ENCODE measurements around the gene MPHOSPH6.
A peak's percentile ranks its signal among the peaks of the same experiment; 100 is the strongest.
"Not testable (repeated sequence)": the region's sequence is repeated elsewhere in the genome, so short reads cannot be mapped to it uniquely, and the experiment has no call there.

MPHOSPH6 gene, protein sequence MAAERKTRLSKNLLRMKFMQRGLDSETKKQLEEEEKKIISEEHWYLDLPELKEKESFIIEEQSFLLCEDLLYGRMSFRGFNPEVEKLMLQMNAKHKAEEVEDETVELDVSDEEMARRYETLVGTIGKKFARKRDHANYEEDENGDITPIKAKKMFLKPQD

DNA sequence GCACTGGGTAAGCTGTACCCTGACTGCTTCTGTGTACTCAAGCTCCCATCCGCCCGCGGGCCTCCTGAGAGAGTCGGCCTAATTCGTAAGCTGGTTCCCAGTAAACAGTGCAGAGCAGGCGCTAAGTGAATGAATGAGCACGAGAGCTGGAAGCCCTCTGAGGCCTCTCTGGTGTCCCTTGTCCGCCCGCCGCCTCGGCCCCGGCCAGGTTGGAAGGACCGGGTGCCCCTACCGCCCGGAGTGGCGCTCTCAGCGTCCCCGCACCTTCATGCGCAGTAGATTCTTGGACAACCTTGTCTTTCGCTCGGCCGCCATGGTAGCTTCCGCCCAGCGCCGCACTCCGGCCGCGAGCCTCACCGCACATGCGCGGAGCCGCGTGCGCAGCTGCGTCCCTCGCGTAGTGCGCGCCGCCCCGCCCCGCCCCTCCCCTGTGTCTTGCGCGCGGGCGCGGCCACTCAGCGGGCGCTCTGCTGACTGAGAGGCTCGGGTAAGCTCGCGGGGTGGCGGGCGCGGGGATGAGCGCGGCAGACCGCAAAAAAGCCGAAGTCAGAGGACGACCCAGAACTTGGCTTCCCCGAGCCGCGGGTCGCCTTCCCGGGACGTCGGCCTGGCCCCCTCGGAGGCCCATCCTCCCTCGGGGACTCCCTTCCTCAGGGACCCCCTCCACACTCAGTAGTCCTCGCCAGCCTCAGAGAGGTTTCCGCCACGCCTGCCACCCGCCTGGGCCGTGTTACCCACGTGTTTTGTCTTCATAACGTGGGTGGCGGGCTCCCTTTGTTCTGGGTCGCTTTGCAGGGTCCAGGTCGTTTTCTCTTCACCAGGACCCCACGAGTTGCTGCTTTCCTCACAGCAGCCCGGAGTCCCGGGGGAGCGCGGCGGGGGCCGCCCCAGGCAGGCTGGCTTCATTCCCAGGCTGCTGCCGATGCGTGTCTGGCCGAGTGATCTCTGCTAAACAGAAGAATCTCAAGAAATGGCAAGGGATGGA is at the start of gene MPHOSPH6:
Gene MPHOSPH6, minus strand, starts transcription at position 364 of the 985 bp plus-strand sequence. Its CDS starts 49 bp downstream, at position 315.
- peak; percentile 85 for DNase-seq

DNA sequence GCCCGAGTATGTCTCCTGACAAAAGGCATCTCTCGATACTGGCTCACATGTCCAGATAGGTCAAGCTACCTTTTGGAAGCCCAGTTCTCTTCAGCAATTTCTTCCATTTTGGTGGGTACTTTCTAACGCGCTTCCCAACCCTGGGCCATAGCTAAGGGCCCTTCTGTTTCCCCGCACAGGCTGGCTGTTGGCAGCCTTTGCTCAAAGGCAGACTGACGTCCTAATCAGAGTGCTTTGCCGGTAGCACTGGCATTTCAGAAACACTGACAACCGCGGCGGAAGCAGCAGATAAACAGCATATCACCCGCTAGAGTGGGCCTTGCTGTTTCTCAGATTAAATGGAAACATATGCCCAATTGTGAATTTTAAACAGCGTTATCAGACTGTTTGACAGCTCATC is 49.3 kb upstream of the MPHOSPH6 start:
- DNase-seq: no peak

GRCh38 chr16:82209314-82209713 is 39.3 kb upstream of the MPHOSPH6 start:
- DNase-seq: not testable (repeated sequence)

GRCh38 chr16:82203198-82203597 is 33.2 kb upstream of the MPHOSPH6 start:
- DNase-seq: no peak

- no peak for DNase-seq
These were observed 31.9 kb upstream of the MPHOSPH6 start for GRCh38 chr16:82201926-82202325.

DNA sequence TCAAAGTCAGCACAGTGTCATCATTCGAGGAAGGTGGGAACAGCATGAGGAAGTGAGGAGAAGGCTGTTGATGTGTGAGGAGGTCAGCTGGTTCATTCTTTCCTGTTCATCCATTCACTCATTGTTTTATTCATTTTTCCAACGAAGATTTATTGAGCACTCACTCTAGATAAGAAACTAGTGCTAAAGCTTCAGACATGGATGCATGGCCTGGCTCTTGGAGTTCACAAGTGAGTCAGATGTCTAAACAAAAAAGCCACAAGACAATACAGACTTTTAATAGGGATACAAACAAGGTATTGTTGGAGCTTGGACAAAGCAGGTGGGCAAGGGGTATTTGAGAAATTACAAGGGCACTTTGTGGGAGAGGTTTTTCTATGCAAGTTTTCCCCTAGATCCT is 31.3 kb upstream of the MPHOSPH6 start:
- DNase-seq: no peak

DNA sequence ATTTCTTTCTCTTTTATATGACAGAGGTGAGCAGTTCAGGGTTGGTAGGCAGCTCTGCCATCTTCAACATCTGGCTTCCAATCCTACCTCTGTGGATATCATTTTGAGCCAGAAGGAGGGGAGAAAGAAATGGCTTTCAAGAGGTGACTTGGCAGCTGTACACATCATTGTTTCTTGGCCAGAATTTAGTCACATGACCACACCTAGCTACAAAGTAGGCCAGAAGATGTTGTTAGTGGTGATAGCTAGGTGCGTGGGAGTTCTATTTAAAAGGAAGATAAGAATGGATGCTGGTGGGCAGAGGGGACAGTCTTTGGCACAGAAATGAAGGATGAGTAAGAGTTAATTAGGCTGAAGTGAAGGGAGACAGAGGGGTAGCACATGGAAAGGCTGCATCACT is 29.2 kb upstream of the MPHOSPH6 start:
- no peak for DNase-seq

GRCh38 chr16:82197540-82198240 is 27.7 kb upstream of the MPHOSPH6 start:
- DNase-seq: no peak

DNA sequence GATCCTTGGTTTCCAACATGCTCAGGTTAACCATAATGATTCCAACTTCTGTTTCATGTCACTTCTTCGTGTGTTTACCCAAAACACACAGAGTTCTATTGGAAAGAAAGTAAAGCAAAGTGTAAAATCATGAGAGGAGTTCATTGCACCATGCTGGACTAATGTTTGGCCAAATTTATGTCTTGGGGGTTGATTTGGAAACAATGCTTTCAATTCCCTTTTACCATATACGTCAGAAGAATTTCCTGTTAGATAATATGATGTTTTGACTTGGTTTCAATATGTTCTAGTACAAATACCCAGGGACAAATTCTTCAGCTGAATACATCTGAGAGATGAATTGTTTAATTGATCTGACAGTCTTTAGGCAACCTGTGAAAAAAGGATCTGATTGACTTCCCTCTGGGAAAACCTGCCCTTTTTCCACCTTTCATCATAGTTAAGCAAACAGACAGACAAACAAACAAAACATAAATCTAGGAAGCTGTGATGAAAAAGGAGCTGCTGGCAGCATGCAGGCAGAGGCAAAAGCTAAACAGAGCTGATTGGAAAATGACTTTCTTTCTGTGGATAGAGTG is 26.0 kb upstream of the MPHOSPH6 start:
- no peak for DNase-seq

DNA sequence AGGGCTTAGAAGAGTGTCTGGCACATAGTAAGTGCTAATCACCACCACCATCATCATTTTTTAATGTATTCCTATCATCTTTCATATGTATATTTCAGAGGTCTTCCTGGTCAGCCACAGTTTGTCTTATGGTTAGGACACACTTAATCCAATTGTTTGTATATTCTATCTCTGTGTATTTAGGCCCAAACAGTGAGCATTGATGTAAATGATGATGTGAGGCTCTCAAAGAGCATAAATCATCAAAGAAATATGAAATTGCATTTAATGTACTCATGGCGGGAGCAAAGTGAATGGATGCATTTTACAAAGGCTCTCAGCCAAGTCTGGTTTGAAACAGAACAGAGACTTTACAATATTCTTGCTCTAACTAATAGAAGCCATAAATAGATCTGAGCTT is 24.1 kb upstream of the MPHOSPH6 start:
- no peak for DNase-seq

GRCh38 chr16:82192665-82193064 is 22.6 kb upstream of the MPHOSPH6 start:
- DNase-seq: no peak

DNA sequence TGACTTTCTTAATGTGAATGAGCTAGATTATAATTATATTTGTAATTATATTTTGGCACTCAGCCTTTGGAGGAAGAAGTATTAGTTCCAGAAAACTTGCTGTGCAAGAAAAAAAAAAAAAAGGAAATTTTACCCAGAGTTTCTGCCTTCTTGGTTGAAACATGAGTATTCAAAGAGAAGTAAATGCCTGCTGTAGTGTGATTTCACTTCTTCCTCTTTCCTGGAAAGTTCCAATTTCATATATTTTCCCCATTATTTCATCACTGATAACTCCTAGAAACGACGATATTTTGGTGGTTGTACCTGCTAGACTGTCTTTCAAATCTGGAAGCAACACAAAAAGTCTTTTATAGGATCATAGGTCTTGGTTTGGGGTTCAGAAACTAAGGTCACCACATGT is 20.4 kb upstream of the MPHOSPH6 start:
- DNase-seq: no peak

- no peak for DNase-seq
These were observed 17.8 kb upstream of the MPHOSPH6 start for GRCh38 chr16:82187829-82188228.

DNA sequence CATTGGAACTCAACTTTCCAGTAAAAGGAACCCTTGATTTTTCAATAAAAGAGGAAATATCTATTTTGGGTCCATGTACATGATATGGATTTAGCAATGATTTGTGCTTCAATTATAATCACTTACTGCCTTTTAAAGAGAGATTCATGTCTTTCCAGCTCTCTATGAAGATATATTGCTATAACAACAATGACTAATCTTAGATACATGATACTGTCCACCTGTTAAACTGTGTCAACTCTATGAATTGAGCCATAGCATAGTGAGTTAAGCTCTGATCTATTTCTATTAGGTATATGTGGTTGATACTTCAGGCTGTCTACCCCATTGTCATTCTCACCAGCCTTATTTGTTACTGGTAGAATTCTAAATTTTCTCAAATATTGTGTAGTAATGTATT is 15.0 kb upstream of the MPHOSPH6 start:
- DNase-seq: no peak

GRCh38 chr16:82184213-82184612 is 14.2 kb upstream of the MPHOSPH6 start:
- no peak for DNase-seq

GRCh38 chr16:82183004-82183397 is 13.0 kb upstream of the MPHOSPH6 start:
- no peak for DNase-seq

GRCh38 chr16:82182266-82183003 is 12.4 kb upstream of the MPHOSPH6 start:
- no peak for DNase-seq

DNA sequence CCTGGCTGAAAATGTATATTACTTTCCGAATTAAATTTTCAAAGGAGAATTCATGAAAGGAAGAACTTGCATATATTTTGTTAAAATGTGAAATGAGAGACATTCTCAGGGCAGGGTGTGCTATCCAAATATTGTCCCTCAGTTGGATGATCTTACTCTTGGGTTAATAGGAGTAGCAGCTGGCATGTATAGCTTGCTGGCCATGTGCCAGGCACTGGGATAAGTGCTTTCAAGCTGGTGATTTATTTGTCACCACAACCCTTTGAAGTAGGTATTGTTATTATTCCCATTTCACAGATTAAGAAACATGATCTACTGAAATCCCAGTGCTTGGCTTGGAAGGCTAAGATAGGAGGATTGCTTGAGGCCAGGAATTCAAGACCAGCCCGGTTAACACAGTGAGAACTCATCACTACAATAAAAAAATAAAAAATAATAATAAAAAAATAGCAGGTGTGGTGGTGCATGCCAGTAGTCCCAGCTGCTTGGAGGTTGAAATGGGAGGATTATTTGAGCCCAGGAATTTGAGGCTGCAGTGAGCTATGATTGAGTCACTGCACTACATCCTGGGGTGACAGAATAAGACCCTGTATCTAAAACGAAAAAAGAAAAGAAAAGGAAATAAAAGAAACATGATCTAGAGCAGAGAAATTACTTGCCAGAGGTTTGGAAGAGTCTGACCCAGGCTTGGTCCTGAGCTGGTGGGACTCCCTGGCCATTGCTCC is 11.6 kb upstream of the MPHOSPH6 start:
- DNase-seq: no peak

GRCh38 chr16:82178352-82178751 is 8.3 kb upstream of the MPHOSPH6 start:
- no peak for DNase-seq

DNA sequence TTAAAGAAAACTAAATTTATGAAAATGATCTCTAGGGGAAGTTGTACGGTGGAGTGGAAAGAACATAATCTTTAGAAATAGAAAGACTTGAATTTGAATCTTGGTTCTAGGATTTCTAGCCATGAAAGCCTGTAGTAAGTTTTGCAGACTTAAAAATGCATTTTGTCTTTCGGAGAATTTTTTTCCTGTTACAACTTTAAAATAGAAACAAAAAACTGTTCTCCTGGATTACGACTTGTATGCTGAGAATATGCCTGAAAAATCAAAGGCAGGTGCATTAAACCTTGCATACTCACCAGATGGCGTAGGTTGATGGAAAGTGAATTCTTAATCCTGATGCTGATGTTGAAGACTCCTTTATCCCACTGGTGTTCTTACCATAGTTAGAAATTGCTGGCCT is 7.5 kb upstream of the MPHOSPH6 start:
- no peak for DNase-seq

- DNase-seq: no peak
These were observed 6.2 kb upstream of the MPHOSPH6 start for GRCh38 chr16:82176204-82176603.

GRCh38 chr16:82175627-82176026 is 5.6 kb upstream of the MPHOSPH6 start:
- no peak for DNase-seq

Data from activated CD4-positive, alpha-beta T cell treated with anti-CD3 and anti-CD28 coated beads for 1 hour (primary cell).